Natural killer cell (primary cell): ENCODE results near the gene CDH11. TPM values are rescaled to one million over a fixed set of nuclear protein-coding genes. Genes with fewer than 3 reads are reported as not detected.

Source experiments
- ATAC-seq, 3 donors: fragments of 150-1000 bp in 2 of 3; fragments of 200-7000 bp in 1 of 3; cut with Tn5 transposase; 1 replicate in 1 of 3; 2 replicates in 2 of 3; pipeline ENCODE4 v1.10.0; 2021; ENCODE audit warnings: mild to moderate bottlenecking in 2 of 3, moderate library complexity in 2 of 3
- DNase-seq, 2 donors: peaks; one replicate each; pipeline versions ENCODE4 v3.0.0 to v3.0.0-alpha.2; 2013 to 2021; ENCODE audit warnings: mixed read lengths in 1 of 2
- H3K27ac ChIP-seq: one replicate; pipeline ENCODE4 v1.5.1; 2013; ENCODE audit warnings: mild to moderate bottlenecking, low read length
- H3K27me3 ChIP-seq: one replicate; pipeline ENCODE4 v1.6.1; 2013; ENCODE audit warnings: low read length; ENCODE audit not compliant: control insufficient read depth, insufficient read depth
- H3K36me3 ChIP-seq: one replicate; pipeline ENCODE4 v1.6.1; 2013; ENCODE audit warnings: low read length; ENCODE audit not compliant: control insufficient read depth, insufficient read depth
- H3K4me1 ChIP-seq: one replicate; pipeline ENCODE4 v1.6.1; 2013; ENCODE audit warnings: low read length; ENCODE audit not compliant: control insufficient read depth, insufficient read depth
- H3K4me3 ChIP-seq: one replicate; pipeline ENCODE4 v1.5.1; 2013; ENCODE audit warnings: low read length
- H3K9me3 ChIP-seq: one replicate; pipeline ENCODE4 v1.6.1; 2013; ENCODE audit warnings: low read length; ENCODE audit not compliant: control insufficient read depth, insufficient read depth
- H3K27ac Mint-ChIP-seq, 2 donors: one replicate each; pipeline ENCODE4 v1.8.0; 2022; ENCODE audit warnings: mild to moderate bottlenecking in 2 of 2, mixed read lengths in 2 of 2, moderate library complexity in 1 of 2
- H3K27me3 Mint-ChIP-seq, 2 donors: one replicate each; pipeline ENCODE4 v1.8.0; 2022; ENCODE audit warnings: low read depth in 2 of 2, mixed read lengths in 2 of 2
- H3K36me3 Mint-ChIP-seq: one replicate; pipeline ENCODE4 v1.8.0; 2022; ENCODE audit warnings: mixed read lengths
- H3K4me1 Mint-ChIP-seq, 2 donors: one replicate each; pipeline ENCODE4 v1.8.0; 2022; ENCODE audit warnings: mixed read lengths in 2 of 2
- H3K4me3 Mint-ChIP-seq: one replicate; pipeline ENCODE4 v1.8.0; 2022; ENCODE audit warnings: mild to moderate bottlenecking, moderate library complexity, mixed read lengths
- H3K9me3 Mint-ChIP-seq, 2 donors: one replicate each; pipeline ENCODE4 v1.8.0; 2022; ENCODE audit warnings: mixed read lengths in 2 of 2
- CTCF ChIP-seq: fragments of 200-600 bp; IDR thresholded peaks from one replicate; pipeline ENCODE4 v1.8.0; 2022; ENCODE audit warnings: antibody characterized with exemption
- WGBS: methylation state at CpG from one replicate; pipeline ENCODE4 v1.1.7; 2013; ENCODE audit warnings: missing lambda C conversion rate; ENCODE audit not compliant: insufficient coverage; 5-methylcytosine and 5-hydroxymethylcytosine counted together
- intact Hi-C: fragments of 100-400 bp; cut with micrococcal nuclease; formaldehyde crosslinking; loops from one replicate; pipeline ENCODE4 v1.14.2; 2022
- total RNA-seq, 4 donors: library from RNA; stranded (reverse); fragments of 120-200 nt in 1 of 4; gene quantifications; one replicate each; pipeline versions ENCODE4 v1.2.3 to v1.2.4, GENCODE V29; 2013 to 2022

CDH11 gene
- total RNA-seq, 3 donors from 2014 or later (not counting 1 experiment from before 2014, with no cell fraction given), result not detected

GRCh38 chr16:64950731-64951130 lies 171.1 kb downstream of the CDH11 start:
- Histone ChIP-seq H3K36me3 (no peaks in the 10 kb centered on the region), H3K27ac (no peak overlapping the region), H3K27me3 (no peaks in the 10 kb centered on the region), H3K9me3 (no peaks in the 10 kb centered on the region), H3K4me3 (no peak overlapping the region), H3K4me1 (no peaks in the 10 kb centered on the region)
- no peak overlapping the region for H3K4me3 Mint-ChIP-seq
- no peak for TF ChIP-seq CTCF
- intact Hi-C loops, result no loop called here
- H3K4me1 Mint-ChIP-seq, result no peaks in the 10 kb centered on the region
- DNase-seq, result no peak
- no peak overlapping the region for H3K27ac Mint-ChIP-seq
- H3K27me3 Mint-ChIP-seq, result no peaks in the 10 kb centered on the region
- no peak for ATAC-seq
- H3K9me3 Mint-ChIP-seq, result peaks cover 6 to 9% of the 10 kb centered on the region in 2 donors
- 95% methylated on average over 25 of the region's 25 CpGs for WGBS
- H3K36me3 Mint-ChIP-seq, result peaks cover 5% of the 10 kb centered on the region

GRCh38 chr16:64950262-64950661 lies 171.6 kb downstream of the CDH11 start:
- 84% methylated on average over 3 of the region's 7 CpGs for WGBS
- DNase-seq, result no peak
- Histone ChIP-seq H3K27ac (no peak overlapping the region), H3K27me3 (no peaks in the 10 kb centered on the region), H3K4me1 (no peaks in the 10 kb centered on the region), H3K36me3 (no peaks in the 10 kb centered on the region), H3K4me3 (no peak overlapping the region), H3K9me3 (no peaks in the 10 kb centered on the region)
- Mint-ChIP-seq H3K27ac (no peak overlapping the region), H3K4me1 (no peaks in the 10 kb centered on the region), H3K27me3 (no peaks in the 10 kb centered on the region), H3K9me3 (peaks cover 6 to 9% of the 10 kb centered on the region in 2 donors), H3K36me3 (peaks cover 5% of the 10 kb centered on the region), H3K4me3 (no peak overlapping the region)
- intact Hi-C loops, result no loop called here
- no peak for TF ChIP-seq CTCF
- no peak for ATAC-seq

GRCh38 chr16:64948056-64948455 lies 173.8 kb downstream of the CDH11 start:
- Histone ChIP-seq H3K4me3 (no peak overlapping the region), H3K27ac (no peak overlapping the region), H3K27me3 (no peaks in the 10 kb centered on the region), H3K36me3 (no peaks in the 10 kb centered on the region), H3K4me1 (no peaks in the 10 kb centered on the region), H3K9me3 (no peaks in the 10 kb centered on the region)
- Mint-ChIP-seq H3K9me3 (peaks cover 12 to 20% of the 10 kb centered on the region in 2 donors), H3K4me1 (no peaks in the 10 kb centered on the region), H3K4me3 (no peak overlapping the region), H3K27ac (no peak overlapping the region), H3K27me3 (no peaks in the 10 kb centered on the region), H3K36me3 (peaks cover 5% of the 10 kb centered on the region)
- intact Hi-C loops, result no loop called here
- WGBS, result 22% methylated on average over 1 of the region's 1 CpG
- no peak for ATAC-seq
- TF ChIP-seq CTCF, result no peak
- DNase-seq, result no peak

DNA sequence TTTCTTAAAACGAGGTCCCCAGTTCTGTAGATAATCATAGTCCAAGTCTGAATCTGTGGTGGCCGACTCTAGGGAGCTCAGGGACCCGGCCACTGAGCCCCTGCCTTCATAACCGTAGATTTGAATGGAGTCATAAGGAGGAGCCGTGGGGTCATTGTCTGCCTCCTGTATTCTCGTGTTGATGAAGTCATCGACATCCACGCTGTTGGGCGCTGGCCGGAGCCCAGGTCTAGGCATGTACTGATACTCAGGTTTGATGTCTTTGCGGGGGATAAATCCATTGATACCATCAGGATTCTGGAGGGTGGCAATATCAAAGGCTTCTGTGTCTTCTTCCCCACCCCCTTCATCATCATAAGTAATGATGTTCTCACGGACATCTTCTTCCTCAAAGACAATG lies 174.2 kb downstream of the CDH11 start:
- peaks cover 12 to 20% of the 10 kb centered on the region in 2 donors for H3K9me3 Mint-ChIP-seq
- H3K27me3 Mint-ChIP-seq, result no peaks in the 10 kb centered on the region
- intact Hi-C loops, result no loop called here
- no peaks in the 10 kb centered on the region for H3K4me1 Mint-ChIP-seq
- no peak overlapping the region for H3K27ac Mint-ChIP-seq
- Histone ChIP-seq H3K27me3 (no peaks in the 10 kb centered on the region), H3K4me1 (no peaks in the 10 kb centered on the region), H3K36me3 (no peaks in the 10 kb centered on the region), H3K4me3 (no peak overlapping the region), H3K27ac (no peak overlapping the region), H3K9me3 (no peaks in the 10 kb centered on the region)
- H3K4me3 Mint-ChIP-seq, result no peak overlapping the region
- DNase-seq, result no peak
- ATAC-seq, result no peak
- 84% methylated on average over 12 of the region's 12 CpGs for WGBS
- no peak for TF ChIP-seq CTCF
- peaks cover 5% of the 10 kb centered on the region for H3K36me3 Mint-ChIP-seq
